Progenitor cell of endocrine pancreas (in vitro differentiated cells): ENCODE measurements around the gene ABCD3. TPM values are rescaled to one million over a fixed set of nuclear protein-coding genes. Genes with fewer than 3 reads are reported as not detected.

ENCODE experiments used
- DNase-seq: peaks from one replicate; pipeline ENCODE4 v3.0.0; 2021; ENCODE audit warnings: low spot score; ENCODE audit not compliant: unreplicated experiment
- H3K27ac Mint-ChIP-seq: 2 replicates; pipeline ENCODE4 v1.8.0; 2021; ENCODE audit warnings: mild to moderate bottlenecking, moderate library complexity, mixed read lengths
- H3K27me3 Mint-ChIP-seq: 2 replicates; pipeline ENCODE4 v1.8.0; 2021; ENCODE audit warnings: mixed read lengths
- H3K36me3 Mint-ChIP-seq: 2 replicates; pipeline ENCODE4 v1.8.0; 2022; ENCODE audit warnings: mixed read lengths; ENCODE audit not compliant: insufficient read depth
- H3K4me1 Mint-ChIP-seq: 2 replicates; pipeline ENCODE4 v1.8.0; 2021; ENCODE audit warnings: low read depth, mixed read lengths
- H3K4me3 Mint-ChIP-seq: 2 replicates; pipeline ENCODE4 v1.8.0; 2021; ENCODE audit warnings: low read depth, mild to moderate bottlenecking, moderate library complexity, mixed read lengths
- H3K9me3 Mint-ChIP-seq: 2 replicates; pipeline ENCODE4 v1.8.0; 2021; ENCODE audit warnings: low read depth, mixed read lengths
- CTCF ChIP-seq: fragments of 200-600 bp; sonication (generic); IDR thresholded peaks from one replicate; pipeline ENCODE4 v1.5.0; 2021; ENCODE audit warnings: antibody characterized with exemption, mild to moderate bottlenecking; ENCODE audit not compliant: unreplicated experiment
- total RNA-seq: library from RNA; stranded (reverse); gene quantifications from 2 replicates; pipeline ENCODE4 v1.2.1, GENCODE V29; 2021

Gene ABCD3
- total RNA-seq, 1 donor from 2014 or later = 43.2 TPM

- H3K27me3 Mint-ChIP-seq = peaks cover 4% of the 10 kb centered on the region
- peaks cover 14% of the 10 kb centered on the region for H3K36me3 Mint-ChIP-seq
- peak overlapping the region; percentile 51 for H3K4me3 Mint-ChIP-seq
- H3K4me1 Mint-ChIP-seq = peaks cover 35% of the 10 kb centered on the region
- no peak for DNase-seq
- peak overlapping the region; percentile 5 for H3K27ac Mint-ChIP-seq
- no peak for TF ChIP-seq CTCF
- no peaks in the 10 kb centered on the region for H3K9me3 Mint-ChIP-seq
These were observed 125.9 kb downstream of the ABCD3 start for GRCh38 chr1:94543893-94544635.

- H3K27ac Mint-ChIP-seq = no peak overlapping the region
- no peaks in the 10 kb centered on the region for H3K9me3 Mint-ChIP-seq
- peaks cover 30% of the 10 kb centered on the region for H3K4me1 Mint-ChIP-seq
- TF ChIP-seq CTCF = no peak
- H3K4me3 Mint-ChIP-seq = peak overlapping the region; percentile 45
- peaks cover 6% of the 10 kb centered on the region for H3K36me3 Mint-ChIP-seq
- no peak for DNase-seq
- peaks cover 4% of the 10 kb centered on the region for H3K27me3 Mint-ChIP-seq
These were observed 126.7 kb downstream of the ABCD3 start for GRCh38 chr1:94544706-94545490.

GRCh38 chr1:94549706-94550105 is 131.5 kb downstream of the ABCD3 start:
- TF ChIP-seq CTCF = no peak
- Mint-ChIP-seq H3K36me3 (no peaks in the 10 kb centered on the region), H3K4me1 (peaks cover 50% of the 10 kb centered on the region), H3K4me3 (no peak overlapping the region), H3K27ac (no peak overlapping the region), H3K9me3 (no peaks in the 10 kb centered on the region), H3K27me3 (no peaks in the 10 kb centered on the region)
- DNase-seq = no peak

GRCh38 chr1:94550396-94550795 is 132.2 kb downstream of the ABCD3 start:
- DNase-seq = no peak
- Mint-ChIP-seq H3K36me3 (no peaks in the 10 kb centered on the region), H3K9me3 (no peaks in the 10 kb centered on the region), H3K4me1 (peaks cover 50% of the 10 kb centered on the region), H3K27ac (peak overlapping the region; percentile 87), H3K4me3 (no peak overlapping the region), H3K27me3 (no peaks in the 10 kb centered on the region)
- TF ChIP-seq CTCF = no peak

GRCh38 chr1:94550800-94551241 is 132.6 kb downstream of the ABCD3 start:
- DNase-seq = no peak
- Mint-ChIP-seq H3K27me3 (no peaks in the 10 kb centered on the region), H3K36me3 (no peaks in the 10 kb centered on the region), H3K9me3 (no peaks in the 10 kb centered on the region), H3K4me1 (peaks cover 50% of the 10 kb centered on the region), H3K4me3 (no peak overlapping the region), H3K27ac (peak overlapping the region; percentile 87)
- TF ChIP-seq CTCF = no peak
